Sigmoid colon (tissue), 4 donors: ENCODE measurements around the gene ODF4.

Experiments used
- CTCF ChIP-seq, 4 experiments: fragments of 450-650 bp in 3 of 4; fragments of 200-600 bp in 1 of 4; IDR thresholded peaks; one replicate each; pipeline ENCODE4 v1.5.1; 2016 to 2019; ENCODE audit warnings: antibody characterized with exemption in 4 of 4, mild to moderate bottlenecking in 3 of 4, moderate library complexity in 2 of 4
- EP300 ChIP-seq, 4 donors: sonication (generic); formaldehyde crosslinking; IDR thresholded peaks; one replicate each; pipeline ENCODE4 v1.6.1; 2017; ENCODE audit warnings: antibody characterized with exemption in 4 of 4
- POLR2A ChIP-seq, 2 donors: fragments of 450-650 bp; IDR thresholded peaks; one replicate each; pipeline ENCODE4 v1.6.1; 2016; ENCODE audit warnings: antibody characterized with exemption in 2 of 2, mild to moderate bottlenecking in 2 of 2, moderate library complexity in 2 of 2
- POLR2AphosphoS5 ChIP-seq, 4 donors: sonication (generic); formaldehyde crosslinking; IDR thresholded peaks; one replicate each; pipeline ENCODE4 v1.6.1; 2017; ENCODE audit warnings: antibody characterized with exemption in 4 of 4

GRCh38 chr17:8382052-8382879 is 42.6 kb downstream of the ODF4 start:
- no peak for TF ChIP-seq POLR2AphosphoS5 (IDR thresholded peaks at IDR 0.05)
- TF ChIP-seq POLR2A (IDR thresholded peaks at IDR 0.05) = no peak
- TF ChIP-seq CTCF (IDR thresholded peaks at IDR 0.05) = no peak
- no peak for TF ChIP-seq EP300 (IDR thresholded peaks at IDR 0.05)
